Testis (tissue), 2 donors: Measurements from ENCODE around the gene SLC18A2.

Source experiments
- POLR2A ChIP-seq: fragments of 450-650 bp; IDR thresholded peaks from one replicate; pipeline ENCODE4 v1.6.1; 2017; ENCODE audit warnings: antibody characterized with exemption, mild to moderate bottlenecking, moderate library complexity
- TF ChIP-seq, protein P1 (sequence below), 3 experiments: fragments of 450-650 bp in 2 of 3; fragments of 200-600 bp in 1 of 3; sonication (generic) in 1 of 3; IDR thresholded peaks; one replicate each; pipeline ENCODE4 v1.5.1; 2016 to 2019; ENCODE audit warnings: antibody characterized with exemption in 3 of 3, mild to moderate bottlenecking in 2 of 3, moderate library complexity in 1 of 3

DNA sequence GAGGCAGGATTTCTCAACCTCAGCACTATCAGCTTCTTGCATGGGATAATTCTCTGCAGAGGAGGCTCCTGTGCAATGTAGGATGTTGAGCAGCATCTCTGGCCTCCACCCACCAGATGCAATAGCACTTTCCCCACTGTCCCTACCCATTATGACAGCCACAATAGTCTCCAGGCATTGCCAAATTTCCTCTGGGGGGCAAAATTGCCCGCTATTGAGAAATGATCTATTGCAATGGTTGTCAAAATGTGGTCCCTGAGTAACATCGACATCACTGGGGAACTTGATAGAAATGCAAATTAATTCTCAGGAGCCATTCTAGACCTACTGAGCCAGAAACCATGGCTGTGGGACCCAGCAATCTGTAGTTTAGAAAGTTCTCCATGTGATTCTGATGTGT, 36.6 kb upstream of the SLC18A2 start:
- TF ChIP-seq POLR2A, result no peak
- TF ChIP-seq, protein P1, sequence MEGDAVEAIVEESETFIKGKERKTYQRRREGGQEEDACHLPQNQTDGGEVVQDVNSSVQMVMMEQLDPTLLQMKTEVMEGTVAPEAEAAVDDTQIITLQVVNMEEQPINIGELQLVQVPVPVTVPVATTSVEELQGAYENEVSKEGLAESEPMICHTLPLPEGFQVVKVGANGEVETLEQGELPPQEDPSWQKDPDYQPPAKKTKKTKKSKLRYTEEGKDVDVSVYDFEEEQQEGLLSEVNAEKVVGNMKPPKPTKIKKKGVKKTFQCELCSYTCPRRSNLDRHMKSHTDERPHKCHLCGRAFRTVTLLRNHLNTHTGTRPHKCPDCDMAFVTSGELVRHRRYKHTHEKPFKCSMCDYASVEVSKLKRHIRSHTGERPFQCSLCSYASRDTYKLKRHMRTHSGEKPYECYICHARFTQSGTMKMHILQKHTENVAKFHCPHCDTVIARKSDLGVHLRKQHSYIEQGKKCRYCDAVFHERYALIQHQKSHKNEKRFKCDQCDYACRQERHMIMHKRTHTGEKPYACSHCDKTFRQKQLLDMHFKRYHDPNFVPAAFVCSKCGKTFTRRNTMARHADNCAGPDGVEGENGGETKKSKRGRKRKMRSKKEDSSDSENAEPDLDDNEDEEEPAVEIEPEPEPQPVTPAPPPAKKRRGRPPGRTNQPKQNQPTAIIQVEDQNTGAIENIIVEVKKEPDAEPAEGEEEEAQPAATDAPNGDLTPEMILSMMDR (IDR thresholded peaks at IDR 0.05), result no peak
